IMR-90 (cell line): ENCODE results near the gene MRPS25. TPM values are rescaled to one million over a fixed set of nuclear protein-coding genes. Genes with fewer than 3 reads are reported as not detected.

Experiments
- ATAC-seq: fragments of 200-7000 bp; cut with Tn5 transposase; 2 replicates; pipeline ENCODE4 v1.9.1; 2020; ENCODE audit warnings: low read depth, mild to moderate bottlenecking, moderate library complexity
- BruUV-seq: library from RNA; stranded (reverse); fragments of 400-500 nt; replicated peaks from 2 replicates; lab custom pipeline; 2021; lab: Mats Ljungman, UMichigan
- CTCF ChIA-PET: fragments of 300-600 bp; formaldehyde crosslinking; extraction: SDS; loops from one replicate; lab custom pipeline; 2021; ENCODE audit warnings: antibody characterized with exemption; lab: Yijun Ruan, JAX
- POLR2A ChIA-PET: fragments of 300-600 bp; sonication (Branson Sonifier 250); formaldehyde crosslinking; loops from one replicate; lab custom pipeline; 2022; ENCODE audit warnings: antibody characterized with exemption; ENCODE audit not compliant: unreplicated experiment; lab: Charles Lee
- DNase-seq: peaks from one replicate; pipeline ENCODE4 v3.0.0; 2013
- H2AFZ ChIP-seq: replicated peaks from 2 replicates; pipeline ENCODE3; 2013; ENCODE audit warnings: low read length, mild to moderate bottlenecking; ENCODE audit not compliant: poor library complexity
- H2AK5ac ChIP-seq: 2 replicates; pipeline ENCODE4 v1.6.1; 2013; ENCODE audit warnings: low read depth, low read length, inconsistent platforms
- H2AK9ac ChIP-seq: replicated peaks from 2 replicates; pipeline ENCODE3; 2013; ENCODE audit warnings: mild to moderate bottlenecking, low read depth, low read length, moderate library complexity; ENCODE audit not compliant: poor library complexity
- H2BK120ac ChIP-seq: 2 replicates; pipeline ENCODE4 v1.6.1; 2013; ENCODE audit warnings: low read depth, low read length, inconsistent platforms
- H2BK15ac ChIP-seq: 3 replicates; pipeline ENCODE4 v1.6.1; 2013; ENCODE audit warnings: low read depth, low read length, inconsistent platforms
- H2BK20ac ChIP-seq: 2 replicates; pipeline ENCODE4 v1.6.1; 2013; ENCODE audit warnings: low read depth, mild to moderate bottlenecking, inconsistent platforms, low read length, moderate library complexity
- H2BK5ac ChIP-seq: 2 replicates; pipeline ENCODE4 v1.6.1; 2013; ENCODE audit warnings: mild to moderate bottlenecking, low read depth, low read length, inconsistent platforms; ENCODE audit not compliant: poor library complexity, severe bottlenecking
- H3K14ac ChIP-seq: replicated peaks from 2 replicates; pipeline ENCODE4 v1.6.1; 2013; ENCODE audit warnings: low read depth, low read length, inconsistent platforms
- H3K18ac ChIP-seq: 2 replicates; pipeline ENCODE4 v1.6.1; 2013; ENCODE audit warnings: low read depth, low read length, control low read depth
- H3K23ac ChIP-seq: 2 replicates; pipeline ENCODE4 v1.6.1; 2013; ENCODE audit warnings: low read depth, low read length, inconsistent platforms
- H3K27ac ChIP-seq: 2 replicates; pipeline ENCODE4 v1.5.1; 2013; ENCODE audit warnings: mild to moderate bottlenecking, control low read depth, low read length; ENCODE audit not compliant: insufficient read depth
- H3K27me3 ChIP-seq: 2 replicates; pipeline ENCODE4 v1.6.1; 2013; ENCODE audit warnings: low read length; ENCODE audit not compliant: control insufficient read depth, insufficient read depth
- H3K36me3 ChIP-seq: 2 replicates; pipeline ENCODE4 v1.6.1; 2013; ENCODE audit warnings: low read length, mixed read lengths; ENCODE audit not compliant: control insufficient read depth, insufficient read depth
- H3K4ac ChIP-seq: 2 replicates; pipeline ENCODE4 v1.6.1; 2013; ENCODE audit warnings: low read depth, low read length, inconsistent platforms
- H3K4me1 ChIP-seq: 2 replicates; pipeline ENCODE4 v1.6.1; 2013; ENCODE audit warnings: low read length, mixed read lengths; ENCODE audit not compliant: control insufficient read depth, insufficient read depth
- H3K4me2 ChIP-seq: 2 replicates; pipeline ENCODE4 v1.6.1; 2013; ENCODE audit warnings: low read depth, mild to moderate bottlenecking, control low read depth, low read length, moderate library complexity
- H3K4me3 ChIP-seq: 2 replicates; pipeline ENCODE4 v1.5.1; 2013; ENCODE audit warnings: low read depth, mild to moderate bottlenecking, control low read depth, low read length, moderate library complexity; ENCODE audit not compliant: insufficient read depth
- H3K56ac ChIP-seq: 2 replicates; pipeline ENCODE4 v1.6.1; 2013; ENCODE audit warnings: low read length, inconsistent platforms; ENCODE audit not compliant: insufficient read depth; ENCODE audit errors: extremely low read depth
- H3K79me1 ChIP-seq, 2 experiments: 2 replicates each; pipeline ENCODE4 v1.6.1; 2013; ENCODE audit warnings: low read length in 2 of 2, inconsistent platforms in 1 of 2, low read depth in 1 of 2
- H3K9ac ChIP-seq: 2 replicates; pipeline ENCODE4 v1.6.1; 2013; ENCODE audit warnings: low read depth, low read length, control low read depth
- H3K9me1 ChIP-seq: 2 replicates; pipeline ENCODE4 v1.6.1; 2013; ENCODE audit warnings: low read length, inconsistent platforms; ENCODE audit not compliant: insufficient read depth
- H3K9me3 ChIP-seq: 2 replicates; pipeline ENCODE4 v1.6.1; 2013; ENCODE audit warnings: low read length; ENCODE audit not compliant: control insufficient read depth, insufficient read depth
- H4K20me1 ChIP-seq: 2 replicates; pipeline ENCODE4 v1.6.1; 2013; ENCODE audit warnings: low read length, inconsistent platforms; ENCODE audit not compliant: insufficient read depth
- H4K5ac ChIP-seq: 2 replicates; pipeline ENCODE4 v1.6.1; 2013; ENCODE audit warnings: mild to moderate bottlenecking, low read depth, low read length, control low read depth
- H4K8ac ChIP-seq, 2 experiments: 2 replicates each; pipeline ENCODE4 v1.6.1; 2013; ENCODE audit warnings: low read depth in 2 of 2, low read length in 2 of 2, control low read depth in 1 of 2, inconsistent platforms in 1 of 2
- H4K91ac ChIP-seq: 2 replicates; pipeline ENCODE4 v1.6.1; 2013; ENCODE audit warnings: low read depth, low read length, inconsistent platforms; ENCODE audit not compliant: insufficient read depth
- ELK1 ChIP-seq: fragments of 150-350 bp; IDR thresholded peaks from 2 replicates; pipeline ENCODE4 v1.6.1; 2016; ENCODE audit warnings: low read depth, mild to moderate bottlenecking, low read length, moderate library complexity, borderline replicate concordance
- FOS ChIP-seq: fragments of 150-350 bp; IDR thresholded peaks from 2 replicates; pipeline ENCODE4 v1.6.1; 2016; ENCODE audit warnings: low read depth, low read length
- MAZ ChIP-seq: IDR thresholded peaks from 2 replicates; pipeline ENCODE4 v1.6.1; 2012; ENCODE audit warnings: low read depth, mild to moderate bottlenecking, low read length, improper control_type of control experiment, moderate library complexity, borderline replicate concordance
- RAD21 ChIP-seq: IDR thresholded peaks from 2 replicates; pipeline ENCODE4 v1.6.1; 2012; ENCODE audit warnings: low read length, improper control_type of control experiment
- WGBS, 2 experiments: methylation state at CpG; one replicate each; pipeline versions ENCODE4 v1.1.5 to v1.1.7; 2013; ENCODE audit warnings: missing lambda C conversion rate in 2 of 2; ENCODE audit not compliant: insufficient read length in 1 of 2; ENCODE audit errors: extremely low coverage in 2 of 2; 5-methylcytosine and 5-hydroxymethylcytosine counted together
- dilution Hi-C: fragments of 300-500 bp; cut with HindIII; formaldehyde crosslinking; loops from one replicate; pipeline ENCODE4 v1.14.3; 2018; ENCODE audit warnings: low sequenced_read_pairs; ENCODE audit not compliant: unreplicated experiment
- in situ Hi-C: fragments of 300-500 bp; cut with MboI; formaldehyde crosslinking; loops from 3 replicates; pipeline ENCODE4 v1.14.3; 2019; ENCODE audit warnings: low sequenced_read_pairs, inconsistent platforms, mixed read lengths
- intact Hi-C: fragments of 100-400 bp; cut with micrococcal nuclease; formaldehyde crosslinking; loops from 2 replicates; pipeline ENCODE4 v1.10.0; 2022
- polyA plus RNA-seq, 3 experiments: library from polyadenylated mRNA; depleted of rRNA; stranded (reverse); fragments of >200 nt; gene quantifications; 2 replicates each; pipeline ENCODE4 v1.2.3, GENCODE V29; 2012; ENCODE audit warnings: low replicate concordance in 1 of 3
- total RNA-seq: library from RNA; depleted of rRNA; stranded (reverse); fragments of >200 nt; gene quantifications from 2 replicates; pipeline ENCODE4 v1.2.3, GENCODE V29; 2012

The MRPS25 gene
- total and polyA plus RNA-seq, 2 of the 4 experiments (the other 2 are of a cell fraction), result 9.0 to 20.8 TPM

GRCh38 chr3:15038306-15038705 lies 26.8 kb downstream of the MRPS25 start:
- Histone ChIP-seq H4K91ac (no peak overlapping the region), H2BK15ac (no peak overlapping the region), H2BK120ac (no peak overlapping the region), H3K14ac (no peak overlapping the region), H2AFZ (no peak overlapping the region), H2BK20ac (no peak overlapping the region), H4K20me1 (no peaks in the 10 kb centered on the region; the same call in none of the 2 replicates), H3K9ac (no peak overlapping the region), H3K4me1 (peaks cover 4% of the 10 kb centered on the region), H3K36me3 (peaks cover 58% of the 10 kb centered on the region), H3K27ac (no peak overlapping the region), H3K4me3 (no peak overlapping the region), H2BK5ac (no peak overlapping the region), H3K9me3 (no peaks in the 10 kb centered on the region), H2AK5ac (no peak overlapping the region), H3K9me1 (no peaks in the 10 kb centered on the region), H3K27me3 (no peaks in the 10 kb centered on the region), H3K18ac (no peak overlapping the region), H4K8ac (no peak overlapping the region), H3K56ac (no peak overlapping the region), H2AK9ac (no peak overlapping the region), H3K4me2 (no peak overlapping the region), H3K79me1 (peaks cover 3 to 9% of the 10 kb centered on the region in 2 experiments; a peak in 2 of 4 replicates), H4K5ac (no peak overlapping the region), H3K23ac (no peak overlapping the region), H3K4ac (no peak overlapping the region)
- WGBS, 2 experiments, result 94% methylated on average over 4 of the region's 6 CpGs; no CpG with 5 or more reads in 1 of the 2 experiments
- TF ChIP-seq ELK1, result no peak
- TF ChIP-seq FOS, result no peak
- TF ChIP-seq MAZ, result no peak
- no peak for TF ChIP-seq RAD21
- in situ Hi-C loops (loop anchor here (25.0 kb wide), 1 partner anchor 376 kb away; the partner anchor contains the start of gene CCDC174), intact Hi-C loops (no loop called here), dilution Hi-C loops (no loop called here)
- DNase-seq (no peak), ATAC-seq (no peak)
- CTCF ChIA-PET, result no interaction called here
- POLR2A ChIA-PET, result no interaction called here
- BruUV-seq, result no TSS peak
